ENCODE measurements around the gene PLEKHM3. TPM values are rescaled to one million over a fixed set of nuclear protein-coding genes. Genes with fewer than 3 reads are reported as not detected.

The PLEKHM3 gene
- total RNA-seq, 6 experiments from 2014 or later: 4.4 to 13.4 (median 8.9) TPM

GRCh38 chr2:207990784-207991183 lies 34.5 kb downstream of the PLEKHM3 start:
- H3K9me3 ChIP-seq: no peaks in the 10 kb centered on the region
- H3K36me3 ChIP-seq: no peaks in the 10 kb centered on the region
- H3K4me3 ChIP-seq: no peak overlapping the region
- no peak for DNase-seq
- H3K27ac ChIP-seq: no peak overlapping the region
- H3K4me1 ChIP-seq: no peaks in the 10 kb centered on the region
- H3K27me3 ChIP-seq: no peaks in the 10 kb centered on the region
- no peak for TF ChIP-seq POLR2A (IDR thresholded peaks at IDR 0.05)
- no peak for TF ChIP-seq CTCF (IDR thresholded peaks at IDR 0.05)
- intact Hi-C loops (cut with DNase I): no loop called here
- ATAC-seq: no peak

- Histone ChIP-seq H3K36me3 (no peaks in the 10 kb centered on the region), H3K4me3 (no peak overlapping the region), H3K4me1 (no peaks in the 10 kb centered on the region), H3K9me3 (no peaks in the 10 kb centered on the region), H3K27ac (no peak overlapping the region), H3K27me3 (no peaks in the 10 kb centered on the region)
- DNase-seq (no peak), ATAC-seq (no peak)
- intact Hi-C loops (cut with DNase I): no loop called here
- 80% methylated on average over 3 of the region's 3 CpGs for WGBS (ENCODE audit: insufficient coverage, low coverage, low lambda C conversion rate, missing lambda C conversion rate)
- TF ChIP-seq POLR2A (IDR thresholded peaks at IDR 0.05) (no peak), CTCF (IDR thresholded peaks at IDR 0.05) (no peak)
Measured at GRCh38 chr2:207988975-207989374, 36.4 kb downstream of the PLEKHM3 start.

GRCh38 chr2:207987025-207987716 lies 38.2 kb downstream of the PLEKHM3 start:
- Histone ChIP-seq H3K27me3 (no peaks in the 10 kb centered on the region), H3K36me3 (no peaks in the 10 kb centered on the region), H3K4me1 (no peaks in the 10 kb centered on the region), H3K4me3 (no peak overlapping the region), H3K27ac (no peak overlapping the region), H3K9me3 (no peaks in the 10 kb centered on the region)
- no peak for DNase-seq
- WGBS (ENCODE audit: insufficient coverage, low coverage, low lambda C conversion rate, missing lambda C conversion rate): 54% methylated on average over 4 of the region's 4 CpGs
- TF ChIP-seq CTCF (IDR thresholded peaks at IDR 0.05) (no peak), POLR2A (IDR thresholded peaks at IDR 0.05) (no peak)
- intact Hi-C loops (cut with DNase I): no loop called here
- ATAC-seq: no peak

GRCh38 chr2:207984765-207985480 lies 40.4 kb downstream of the PLEKHM3 start:
- Histone ChIP-seq H3K27me3 (no peaks in the 10 kb centered on the region), H3K36me3 (no peaks in the 10 kb centered on the region), H3K4me1 (no peaks in the 10 kb centered on the region), H3K4me3 (no peak overlapping the region), H3K27ac (no peak overlapping the region), H3K9me3 (no peaks in the 10 kb centered on the region)
- ATAC-seq (no peak), DNase-seq (no peak)
- TF ChIP-seq POLR2A (IDR thresholded peaks at IDR 0.05): no peak
- TF ChIP-seq CTCF (IDR thresholded peaks at IDR 0.05): no peak
- intact Hi-C loops (cut with DNase I): no loop called here
- WGBS (ENCODE audit: insufficient coverage, low coverage, low lambda C conversion rate, missing lambda C conversion rate): 80% methylated on average over 3 of the region's 3 CpGs

Measured in right lobe of liver (tissue), 6 donors.